H9 (cell line): Measurements from ENCODE around the gene ZMYND11. TPM values are rescaled to one million over a fixed set of nuclear protein-coding genes. Genes with fewer than 3 reads are reported as not detected.

ENCODE experiments used
- DNase-seq: peaks from one replicate; pipeline ENCODE4 v3.0.0-alpha.2; 2017
- H2AFZ ChIP-seq: one replicate; pipeline ENCODE4 v1.6.1; 2013; ENCODE audit warnings: mild to moderate bottlenecking, low read length, control low read depth, moderate library complexity
- H2AK5ac ChIP-seq: 2 replicates; pipeline ENCODE4 v1.6.1; 2013; ENCODE audit warnings: low read length, control low read depth, mixed read lengths; ENCODE audit not compliant: insufficient read length
- H2BK120ac ChIP-seq: one replicate; pipeline ENCODE4 v1.6.1; 2013; ENCODE audit warnings: low read depth, mild to moderate bottlenecking, low read length, control low read depth, inconsistent platforms; ENCODE audit not compliant: poor library complexity, severe bottlenecking
- H2BK12ac ChIP-seq: 2 replicates; pipeline ENCODE4 v1.6.1; 2013; ENCODE audit warnings: low read length, control low read depth, mixed read lengths, low read depth; ENCODE audit not compliant: insufficient read length
- H2BK15ac ChIP-seq: 2 replicates; pipeline ENCODE4 v1.6.1; 2013; ENCODE audit warnings: low read depth, low read length, control low read depth
- H2BK20ac ChIP-seq: one replicate; pipeline ENCODE4 v1.6.1; 2013; ENCODE audit warnings: low read depth, mild to moderate bottlenecking, low read length, control low read depth, inconsistent platforms; ENCODE audit not compliant: poor library complexity, severe bottlenecking
- H2BK5ac ChIP-seq: 2 replicates; pipeline ENCODE4 v1.6.1; 2013; ENCODE audit warnings: low read length, control low read depth, mixed read lengths; ENCODE audit not compliant: insufficient read length
- H3K14ac ChIP-seq: 2 replicates; pipeline ENCODE4 v1.6.1; 2013; ENCODE audit warnings: low read length, control low read depth; ENCODE audit not compliant: insufficient read depth
- H3K18ac ChIP-seq: 2 replicates; pipeline ENCODE4 v1.6.1; 2013; ENCODE audit warnings: low read depth, mild to moderate bottlenecking, mixed read lengths, low read length, control low read depth; ENCODE audit not compliant: insufficient read length
- H3K23ac ChIP-seq: 2 replicates; pipeline ENCODE4 v1.6.1; 2013; ENCODE audit warnings: low read length, control low read depth, mixed read lengths, low read depth; ENCODE audit not compliant: insufficient read length
- H3K23me2 ChIP-seq: 2 replicates; pipeline ENCODE4 v1.6.1; 2013; ENCODE audit warnings: low read depth, mild to moderate bottlenecking, mixed read lengths, low read length, control low read depth; ENCODE audit not compliant: insufficient read length, poor library complexity, severe bottlenecking
- H3K27ac ChIP-seq: 2 replicates; pipeline ENCODE4 v1.5.1; 2013; ENCODE audit warnings: low read length, control low read depth, mixed read lengths, low read depth; ENCODE audit not compliant: insufficient read length
- H3K27me3 ChIP-seq: 2 replicates; pipeline ENCODE4 v1.6.1; 2013; ENCODE audit warnings: low read length, control low read depth, inconsistent platforms; ENCODE audit not compliant: insufficient read depth
- H3K4ac ChIP-seq: 2 replicates; pipeline ENCODE4 v1.6.1; 2013; ENCODE audit warnings: low read depth, mild to moderate bottlenecking, control low read depth, inconsistent platforms, low read length, moderate library complexity
- H3K4me1 ChIP-seq: 2 replicates; pipeline ENCODE4 v1.6.1; 2013; ENCODE audit warnings: low read length, control low read depth, inconsistent platforms; ENCODE audit not compliant: insufficient read depth
- H3K4me2 ChIP-seq: 2 replicates; pipeline ENCODE4 v1.6.1; 2013; ENCODE audit warnings: low read length, control low read depth, mixed read lengths; ENCODE audit not compliant: insufficient read length, insufficient read depth
- H3K56ac ChIP-seq: 2 replicates; pipeline ENCODE4 v1.6.1; 2013; ENCODE audit warnings: low read depth, mild to moderate bottlenecking, mixed read lengths, low read length, control low read depth; ENCODE audit not compliant: insufficient read length
- H3K79me1 ChIP-seq: 2 replicates; pipeline ENCODE4 v1.6.1; 2013; ENCODE audit warnings: low read depth, mild to moderate bottlenecking, moderate library complexity, low read length, control low read depth, inconsistent platforms; ENCODE audit not compliant: insufficient read depth, poor library complexity, severe bottlenecking
- H3K79me2 ChIP-seq: 2 replicates; pipeline ENCODE4 v1.6.1; 2013; ENCODE audit warnings: low read length, control low read depth, inconsistent platforms; ENCODE audit not compliant: insufficient read depth
- H3K9ac ChIP-seq: 2 replicates; pipeline ENCODE4 v1.6.1; 2013; ENCODE audit warnings: low read length, control low read depth, mixed read lengths; ENCODE audit not compliant: insufficient read length; ENCODE audit errors: extremely low read depth
- H3K9me3 ChIP-seq: one replicate; pipeline ENCODE4 v1.6.1; 2013; ENCODE audit warnings: low read depth, low read length, inconsistent platforms; ENCODE audit not compliant: control insufficient read depth
- H3T11ph ChIP-seq: one replicate; pipeline ENCODE4 v1.6.1; 2013; ENCODE audit warnings: mild to moderate bottlenecking, low read length, control low read depth, inconsistent platforms
- H4K20me1 ChIP-seq: one replicate; pipeline ENCODE4 v1.6.1; 2013; ENCODE audit not compliant: control insufficient read depth, insufficient read length, insufficient read depth
- H4K5ac ChIP-seq: 2 replicates; pipeline ENCODE4 v1.6.1; 2013; ENCODE audit warnings: low read depth, mild to moderate bottlenecking, mixed read lengths, low read length, control low read depth; ENCODE audit not compliant: insufficient read length
- H4K8ac ChIP-seq: replicated peaks from 2 replicates; pipeline ENCODE4 v1.6.1; 2013; ENCODE audit warnings: low read length, control low read depth, mixed read lengths, low read depth; ENCODE audit not compliant: insufficient read length
- H4K91ac ChIP-seq: 2 replicates; pipeline ENCODE4 v1.6.1; 2013; ENCODE audit warnings: low read depth, mild to moderate bottlenecking, moderate library complexity, mixed read lengths, low read length, control low read depth; ENCODE audit not compliant: insufficient read length
- H3K27ac Mint-ChIP-seq, 3 experiments: 2 replicates in 2 of 3; 3 replicates in 1 of 3; pipeline ENCODE4 v1.8.0; 2020 to 2021; ENCODE audit warnings: mixed read lengths in 3 of 3, mild to moderate bottlenecking in 1 of 3, moderate library complexity in 1 of 3
- H3K27me3 Mint-ChIP-seq: 2 replicates; pipeline ENCODE4 v1.8.0; 2021; ENCODE audit warnings: low read depth, mild to moderate bottlenecking, moderate library complexity, mixed read lengths
- H3K36me3 Mint-ChIP-seq, 3 experiments: 2 replicates in 2 of 3; 3 replicates in 1 of 3; pipeline ENCODE4 v1.8.0; 2020 to 2021; ENCODE audit warnings: low read depth in 3 of 3, mixed read lengths in 3 of 3; ENCODE audit not compliant: insufficient read depth in 1 of 3
- H3K4me1 Mint-ChIP-seq, 2 experiments: 2 replicates each; pipeline ENCODE4 v1.8.0; 2020; ENCODE audit warnings: mixed read lengths in 2 of 2
- H3K4me3 Mint-ChIP-seq, 2 experiments: 2 replicates in 1 of 2; 3 replicates in 1 of 2; pipeline ENCODE4 v1.8.0; 2020 to 2021; ENCODE audit warnings: mild to moderate bottlenecking in 2 of 2, mixed read lengths in 2 of 2, moderate library complexity in 1 of 2
- H3K9me3 Mint-ChIP-seq, 2 experiments: 2 replicates in 1 of 2; 3 replicates in 1 of 2; pipeline ENCODE4 v1.8.0; 2020; ENCODE audit warnings: mild to moderate bottlenecking in 2 of 2, mixed read lengths in 2 of 2, moderate library complexity in 1 of 2
- CTCF ChIP-seq: fragments of 200-600 bp; sonication (generic); conservative IDR thresholded peaks from 3 replicates; pipeline ENCODE4 v1.8.0; 2021; ENCODE audit warnings: antibody characterized with exemption, mild to moderate bottlenecking
- WGBS: extraction: QIAGEN DNeasy Blood & Tissue Kit; methylation state at CpG from one replicate; pipeline ENCODE4 v1.1.7; 2013; ENCODE audit warnings: missing lambda C conversion rate, low lambda C conversion rate, mixed read lengths; ENCODE audit not compliant: insufficient read length; ENCODE audit errors: extremely low coverage; 5-methylcytosine and 5-hydroxymethylcytosine counted together
- total RNA-seq: library from RNA; stranded (reverse); gene quantifications from 2 replicates; pipeline ENCODE4 v1.2.1, GENCODE V29; 2021

ZMYND11 gene
- total RNA-seq, 1 experiment from 2014 or later, result 33.7 TPM

DNA sequence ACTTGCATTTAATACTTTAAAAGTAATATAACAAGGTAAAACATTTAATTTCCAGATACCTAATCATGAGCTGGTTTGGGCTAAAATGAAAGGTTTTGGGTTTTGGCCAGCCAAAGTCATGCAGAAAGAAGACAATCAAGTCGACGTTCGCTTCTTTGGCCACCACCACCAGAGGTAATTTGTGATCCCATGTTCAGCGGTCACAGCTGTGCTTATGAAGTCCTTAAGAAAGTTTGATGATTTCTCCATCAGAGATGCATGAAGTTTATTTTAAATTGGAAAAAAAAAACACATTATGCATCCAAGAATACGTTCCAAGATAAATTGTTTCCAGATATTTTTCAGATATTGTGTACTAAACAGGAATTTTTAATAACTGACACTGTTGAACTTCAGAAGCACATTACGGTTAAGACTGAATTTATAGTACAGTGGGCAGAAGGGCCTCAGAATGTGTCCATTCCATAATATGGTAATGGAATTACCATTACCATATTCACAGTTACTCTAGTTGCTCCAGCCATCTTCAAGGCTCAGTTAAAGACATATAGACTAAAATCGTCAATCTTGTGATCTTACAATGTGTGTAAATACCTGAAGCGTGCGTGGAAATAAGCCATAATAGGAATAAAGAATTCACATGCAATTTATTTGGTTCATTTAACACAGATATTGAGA is 106.8 kb downstream of the ZMYND11 start:
- no peaks in the 10 kb centered on the region for H3K79me1 ChIP-seq
- no peak overlapping the region for H4K5ac ChIP-seq
- H3K9me3 ChIP-seq, result no peaks in the 10 kb centered on the region
- no CpG with 5 or more reads among the region's 9 CpGs for WGBS
- H3K9me3 Mint-ChIP-seq, result no peaks in the 10 kb centered on the region
- H2AK5ac ChIP-seq, result no peak overlapping the region
- H2BK5ac ChIP-seq, result no peak overlapping the region
- H3K23me2 ChIP-seq, result no peaks in the 10 kb centered on the region
- H3K4me3 Mint-ChIP-seq, result no peak overlapping the region
- H3K36me3 Mint-ChIP-seq, result peaks cover 0 to 22% (median 16%) of the 10 kb centered on the region in 3 experiments; a peak in 6 of 7 replicates
- H2BK20ac ChIP-seq, result no peak overlapping the region
- no peak overlapping the region for H3K4me2 ChIP-seq
- H3K79me2 ChIP-seq, result no peaks in the 10 kb centered on the region
- H4K20me1 ChIP-seq, result no peaks in the 10 kb centered on the region
- H2BK12ac ChIP-seq, result no peak overlapping the region
- H3K4me1 ChIP-seq, result no peaks in the 10 kb centered on the region
- H2AFZ ChIP-seq, result no peak overlapping the region
- no peak overlapping the region for H3T11ph ChIP-seq
- no peak overlapping the region for H3K27ac Mint-ChIP-seq
- H3K4me1 Mint-ChIP-seq, result peaks cover 3 to 6% of the 10 kb centered on the region in 2 experiments; a peak in 3 of 4 replicates
- no peak overlapping the region for H4K8ac ChIP-seq
- no peak overlapping the region for H3K14ac ChIP-seq
- H4K91ac ChIP-seq, result no peak overlapping the region
- no peak overlapping the region for H3K56ac ChIP-seq
- no peak for TF ChIP-seq CTCF
- no peak overlapping the region for H2BK120ac ChIP-seq
- no peak for DNase-seq
- no peak overlapping the region for H3K27ac ChIP-seq
- H3K23ac ChIP-seq, result no peak overlapping the region
- no peak overlapping the region for H3K4ac ChIP-seq
- H3K9ac ChIP-seq, result no peak overlapping the region
- no peak overlapping the region for H3K18ac ChIP-seq
- no peaks in the 10 kb centered on the region for H3K27me3 ChIP-seq
- no peaks in the 10 kb centered on the region for H3K27me3 Mint-ChIP-seq
- no peak overlapping the region for H2BK15ac ChIP-seq
